ENCODE results near the gene SULT1B1.

GRCh38 chr4:69785211-69785831, 24.9 kb upstream of the SULT1B1 start:
- TF ChIP-seq POLR2A (IDR thresholded peaks at IDR 0.05; ENCODE audit: low read depth, low read length) (no peak), RBBP5 (conservative IDR thresholded peaks at IDR 0.05) (no peak), SRF (IDR thresholded peaks at IDR 0.05; ENCODE audit: low read depth in 2 of 2, low read length in 2 of 2) (no peak), ZNF274 (IDR thresholded peaks at IDR 0.05; ENCODE audit: insufficient read depth, insufficient read length) (no peak), CTCF (IDR thresholded peaks at IDR 0.05 in 2 of 3, conservative IDR thresholded peaks at IDR 0.05 in 1 of 3; ENCODE audit: control insufficient read depth in 2 of 3, extremely low read depth in 1 of 3, insufficient read depth in 1 of 3, low read depth in 3 of 3, low read length in 3 of 3) (no peak), ELK1 (IDR thresholded peaks at IDR 0.05; ENCODE audit: low read depth, low read length) (no peak), MYC (IDR thresholded peaks at IDR 0.05; ENCODE audit: insufficient read depth, insufficient read length, insufficient replicate concordance, low read length, severe bottlenecking) (no peak), SUZ12 (IDR thresholded peaks at IDR 0.05; ENCODE audit: unreplicated experiment) (no peak), CHD1 (IDR thresholded peaks at IDR 0.05; ENCODE audit: low read depth, low read length) (no peak), TAF1 (IDR thresholded peaks at IDR 0.05; ENCODE audit: borderline replicate concordance, low read depth, low read length) (no peak), CEBPB (IDR thresholded peaks at IDR 0.05; ENCODE audit: borderline replicate concordance in 1 of 2, low read depth in 2 of 2, low read length in 2 of 2) (no peak), SP1 (IDR thresholded peaks at IDR 0.05; ENCODE audit: low read depth, low read length) (no peak), ZNF207 (IDR thresholded peaks at IDR 0.05; ENCODE audit: borderline replicate concordance) (no peak), TBL1XR1 (IDR thresholded peaks at IDR 0.05; ENCODE audit: low read depth, low read length) (no peak)
